Stimulated activated CD8-positive, alpha-beta memory T cell treated with anti-CD3 and anti-CD28 coated beads, Interleukin-15, amount 100 ng/mL, for 24 hours (primary cell): ENCODE results near the gene GATA5.

ENCODE experiments used
- DNase-seq: peaks from one replicate; pipeline ENCODE4 v3.0.0-alpha.2; 2020; ENCODE audit warnings: low read depth

Gene GATA5

DNA sequence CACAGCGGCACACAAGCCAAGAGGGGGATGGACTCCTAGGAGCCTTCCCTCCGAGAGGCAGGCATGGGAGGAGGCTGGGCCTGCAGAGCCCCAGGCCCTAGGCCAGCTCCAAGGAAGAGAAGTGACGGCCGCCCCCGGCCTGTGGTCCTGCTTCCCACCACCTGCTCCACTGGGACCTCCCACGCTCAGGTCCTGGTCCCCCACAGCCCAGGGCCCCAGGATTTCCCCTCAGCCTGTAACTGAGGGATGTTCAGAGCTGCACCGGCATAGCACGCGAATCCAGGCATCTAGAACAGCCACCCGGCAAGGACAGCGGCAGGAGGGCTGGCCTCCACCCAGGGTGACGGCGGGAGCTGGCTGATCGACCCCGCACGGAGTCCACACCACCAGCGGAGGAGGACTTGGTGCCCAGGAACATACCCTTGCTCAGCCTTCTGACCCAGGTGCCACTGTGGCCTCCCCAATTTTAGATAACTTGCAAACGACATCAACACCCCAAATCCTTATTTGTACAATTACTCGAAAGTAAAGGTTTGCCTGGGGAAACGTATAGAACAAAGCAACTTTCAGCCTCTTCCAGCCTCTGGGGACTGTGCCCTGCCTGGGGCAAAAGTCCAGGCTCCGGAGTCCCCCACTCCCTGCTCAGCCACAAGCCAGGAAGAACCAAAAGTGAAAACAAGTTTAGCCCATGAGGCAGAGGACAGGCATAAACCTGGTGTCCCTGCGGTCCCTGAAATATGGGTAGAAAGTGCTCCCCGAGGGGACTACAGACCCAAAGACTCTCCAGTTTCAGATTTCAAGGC is 3.5 kb downstream of the GATA5 start:
- no peak for DNase-seq

DNA sequence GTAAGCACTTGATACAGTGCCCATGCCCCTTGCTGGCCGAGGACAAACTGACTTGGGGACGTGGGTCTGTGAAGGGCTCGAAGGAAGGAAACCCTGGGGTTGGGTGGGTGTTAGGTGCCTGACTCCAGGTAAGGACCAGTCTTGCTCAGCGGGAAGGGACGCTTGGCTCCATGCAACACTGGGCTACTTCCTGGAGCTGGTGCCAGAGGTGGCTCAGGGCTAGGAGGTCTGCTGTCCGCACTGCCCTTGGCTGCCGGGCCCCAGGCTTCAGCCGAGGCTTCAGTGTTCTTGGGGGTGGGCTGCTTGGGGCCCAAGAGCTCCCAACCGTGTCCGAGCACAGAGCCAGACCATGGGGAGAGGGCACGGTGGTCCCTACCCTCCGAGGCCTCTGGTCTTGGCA is 5.3 kb downstream of the GATA5 start:
- no peak for DNase-seq

DNA sequence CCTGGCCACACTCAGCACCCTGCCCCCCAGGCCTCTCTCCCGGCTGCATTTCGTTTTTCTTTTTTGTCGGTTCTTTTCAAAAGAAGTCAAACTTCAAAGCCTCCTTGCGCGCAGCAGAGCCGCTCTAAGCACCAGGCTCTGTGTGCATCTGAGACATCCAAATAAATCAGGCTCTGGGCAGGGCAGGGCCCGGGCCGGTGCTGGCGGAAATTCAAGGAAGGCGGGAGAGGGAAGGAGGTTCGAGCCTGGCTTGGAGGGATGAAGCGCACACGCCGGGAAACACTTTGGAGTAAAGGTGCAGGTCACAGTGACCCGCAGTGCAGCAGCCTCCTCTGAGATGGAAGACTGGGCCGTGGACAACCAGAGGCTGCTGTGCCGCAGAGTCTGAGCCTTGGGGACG is 5.8 kb downstream of the GATA5 start:
- no peak for DNase-seq

DNA sequence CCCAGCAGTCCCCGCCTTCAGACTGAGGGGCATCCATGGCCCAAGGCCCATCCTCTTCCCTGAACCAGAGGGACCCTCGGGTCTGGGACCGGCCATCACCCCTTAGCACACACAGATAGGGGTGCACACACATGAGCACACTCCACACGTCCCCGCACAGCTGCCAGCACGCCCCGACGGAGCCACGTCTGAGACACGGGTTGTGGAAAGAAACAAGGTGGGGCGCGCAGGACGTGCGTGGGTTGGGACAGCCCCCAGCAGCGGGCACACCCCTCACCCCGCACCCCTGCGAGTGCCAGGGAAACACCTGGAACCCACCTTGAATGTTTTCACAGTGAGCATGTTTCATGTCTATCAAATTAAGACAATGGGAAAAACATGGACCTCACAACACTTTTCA is 6.4 kb downstream of the GATA5 start:
- DNase-seq: no peak

DNA sequence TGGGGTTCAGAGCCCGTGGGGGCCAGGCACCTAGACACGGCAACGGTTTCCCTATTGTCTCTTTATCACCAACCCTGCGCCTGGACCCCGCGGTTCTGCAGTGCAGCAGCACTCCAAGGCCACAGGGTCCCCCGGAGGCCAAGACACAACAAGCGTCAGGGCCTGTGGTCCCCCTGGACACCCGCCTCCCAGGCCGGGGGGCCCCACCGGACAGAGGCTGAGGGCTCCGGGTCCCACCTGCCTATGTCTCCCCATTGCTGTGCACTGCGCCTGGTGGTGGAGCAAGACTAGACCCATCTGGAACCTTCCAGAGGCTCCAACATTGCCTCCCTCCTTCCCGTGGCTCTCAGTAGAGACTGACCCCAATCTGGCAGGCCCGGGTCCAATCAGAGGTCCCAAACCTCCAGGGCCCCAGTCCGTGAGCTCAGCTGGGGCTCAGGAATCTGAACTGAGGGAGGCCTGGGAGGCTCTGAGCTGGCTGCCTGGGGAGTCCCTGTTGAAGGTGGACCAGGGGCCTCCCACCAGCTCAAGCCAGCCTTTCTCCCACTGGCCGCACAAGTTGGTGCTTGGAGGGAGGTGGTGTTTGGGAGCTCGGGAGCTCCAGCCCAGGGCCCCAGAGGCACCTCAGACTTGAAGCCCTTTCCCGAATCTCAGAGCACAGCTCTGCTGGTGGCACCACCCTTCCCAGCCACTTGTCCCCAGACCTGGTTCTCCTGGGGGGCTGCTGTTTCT is 8.8 kb downstream of the GATA5 start:
- DNase-seq: no peak

DNA sequence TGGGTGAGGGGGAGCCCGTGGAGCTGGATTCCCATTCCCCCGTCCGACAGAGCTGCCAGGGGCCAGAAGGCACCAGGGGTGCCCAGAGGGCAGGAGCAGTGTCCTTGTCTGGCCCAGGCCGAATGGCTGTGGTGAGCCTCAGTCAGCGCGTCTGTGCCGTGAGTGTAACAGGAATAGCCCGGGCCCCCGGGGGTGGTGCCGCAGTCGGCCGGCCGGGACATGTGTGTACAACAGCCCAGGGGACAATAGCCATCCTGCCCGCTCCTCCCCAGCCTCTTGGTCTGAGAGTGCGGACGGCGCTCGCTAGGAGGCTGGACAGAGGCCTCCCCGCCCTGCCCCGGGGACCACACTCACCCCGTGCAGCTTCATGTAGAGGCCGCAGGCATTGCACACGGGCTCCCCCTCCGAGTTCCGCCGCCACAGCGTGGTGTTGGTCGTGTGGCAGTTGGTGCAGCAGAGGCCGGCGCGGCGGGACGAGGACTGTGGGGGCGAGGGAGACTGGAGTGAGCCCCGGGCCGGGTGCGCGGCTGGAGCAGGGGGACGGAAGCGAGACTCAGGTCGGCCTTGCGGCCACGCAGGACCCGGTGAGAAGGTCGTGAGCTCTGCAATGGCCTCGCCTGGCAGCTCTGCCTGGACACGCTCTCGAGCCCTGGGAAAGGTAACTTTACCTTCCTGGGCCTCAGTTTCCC is 9.6 kb downstream of the GATA5 start:
- no peak for DNase-seq

DNA sequence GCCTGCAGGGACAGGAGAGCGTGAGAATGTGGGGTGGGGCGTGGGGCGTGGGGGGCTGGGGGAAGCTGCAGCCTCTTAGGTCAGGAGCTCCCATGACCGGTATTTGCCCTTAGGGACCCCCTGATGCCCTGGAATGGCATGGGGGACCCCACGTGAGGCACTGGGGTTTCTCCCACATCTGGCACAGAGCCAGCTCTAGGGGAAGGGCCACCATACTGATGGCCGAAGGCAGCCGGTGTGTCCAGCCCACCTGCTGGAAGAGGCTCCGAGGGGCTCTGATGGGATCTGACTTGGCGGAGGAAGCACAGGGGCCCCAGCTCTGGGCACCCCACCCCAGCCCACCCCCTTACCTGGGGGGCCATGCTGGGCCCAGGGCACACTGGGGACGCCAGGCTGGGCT is 10.8 kb downstream of the GATA5 start:
- no peak for DNase-seq

DNA sequence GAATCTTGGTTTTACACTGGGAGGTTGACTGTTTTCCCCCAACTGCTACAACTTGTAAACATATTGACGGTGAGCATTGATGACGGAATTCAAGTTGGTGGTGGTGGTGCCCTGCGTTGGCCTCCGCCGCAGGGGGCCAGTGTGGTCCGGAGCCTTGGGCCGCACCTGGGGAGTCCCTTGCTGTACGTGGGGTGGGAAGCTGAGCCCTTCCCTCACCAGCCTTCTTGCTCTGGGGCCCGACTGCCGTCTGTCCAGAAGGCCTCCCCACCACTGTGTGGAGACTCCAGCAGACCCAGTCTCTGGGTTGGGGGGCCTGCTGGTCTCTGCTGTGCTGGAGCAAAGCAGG is 11.4 kb downstream of the GATA5 start:
- DNase-seq: no peak

DNA sequence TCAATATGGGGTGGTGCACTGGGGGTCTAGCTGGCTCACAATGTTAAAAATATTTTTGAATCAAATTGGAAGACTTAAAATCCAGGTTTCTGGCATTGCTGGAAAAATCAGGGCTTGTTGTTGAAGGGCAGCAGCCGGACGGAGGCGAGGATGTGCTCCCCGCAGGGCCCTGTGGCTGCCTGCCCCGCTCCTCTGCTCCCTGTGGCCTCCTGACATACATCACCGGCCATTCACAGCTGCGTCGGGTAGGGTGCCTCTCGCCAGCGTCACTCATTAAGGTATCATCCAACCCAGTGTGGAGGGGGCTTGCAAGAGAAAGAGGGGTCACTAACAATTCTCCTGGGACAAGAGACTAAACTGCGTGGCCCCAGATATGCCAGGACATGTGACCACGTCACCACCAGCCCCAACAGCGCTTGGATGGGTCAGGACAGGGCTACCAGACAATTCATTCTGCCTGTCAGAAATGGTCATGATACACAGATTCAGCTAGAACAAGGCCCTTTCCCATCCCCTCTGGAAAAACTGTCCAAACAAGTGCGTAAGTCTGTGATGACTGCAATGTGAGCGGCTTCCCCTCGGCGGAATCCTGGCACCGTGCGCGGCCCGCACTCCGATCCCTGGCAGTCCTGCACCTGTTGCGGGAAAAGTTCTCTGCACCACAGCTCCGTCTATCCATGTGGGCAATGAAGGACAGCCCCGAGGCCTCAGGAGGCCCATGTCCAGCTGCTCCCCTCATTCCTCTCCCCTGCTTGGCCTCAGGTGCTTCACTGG is 12.0 kb downstream of the GATA5 start:
- DNase-seq: no peak

DNA sequence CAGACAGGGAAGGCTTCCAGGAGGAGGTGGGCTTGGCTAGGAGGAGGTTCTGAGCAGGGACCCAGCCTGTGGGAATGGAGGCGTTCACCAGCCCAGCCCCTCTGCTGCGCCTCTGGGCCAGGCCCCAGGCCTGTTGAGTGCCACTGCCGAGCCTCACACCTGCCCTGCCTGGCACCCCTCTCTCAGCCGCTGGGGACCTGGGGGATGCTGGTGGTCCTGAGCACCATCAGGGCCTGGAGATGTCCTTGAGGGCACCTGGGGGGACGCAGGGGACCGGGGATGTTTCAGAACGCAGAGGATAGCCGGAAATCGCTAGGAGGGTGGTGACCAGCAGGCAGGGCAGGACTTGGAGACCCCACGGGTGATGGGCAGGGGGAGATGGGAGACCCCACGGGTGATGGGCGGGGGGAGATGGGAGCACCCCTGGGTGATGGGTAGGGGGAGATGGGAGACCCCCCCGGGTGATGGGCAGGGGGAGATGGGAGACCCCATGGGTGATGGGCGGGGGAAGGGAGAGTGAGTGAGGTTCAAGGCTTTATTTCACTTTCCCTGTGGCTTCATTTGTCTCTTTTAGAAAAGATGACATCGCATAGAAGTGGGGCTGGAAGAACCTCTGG is 12.7 kb downstream of the GATA5 start:
- no peak for DNase-seq

DNA sequence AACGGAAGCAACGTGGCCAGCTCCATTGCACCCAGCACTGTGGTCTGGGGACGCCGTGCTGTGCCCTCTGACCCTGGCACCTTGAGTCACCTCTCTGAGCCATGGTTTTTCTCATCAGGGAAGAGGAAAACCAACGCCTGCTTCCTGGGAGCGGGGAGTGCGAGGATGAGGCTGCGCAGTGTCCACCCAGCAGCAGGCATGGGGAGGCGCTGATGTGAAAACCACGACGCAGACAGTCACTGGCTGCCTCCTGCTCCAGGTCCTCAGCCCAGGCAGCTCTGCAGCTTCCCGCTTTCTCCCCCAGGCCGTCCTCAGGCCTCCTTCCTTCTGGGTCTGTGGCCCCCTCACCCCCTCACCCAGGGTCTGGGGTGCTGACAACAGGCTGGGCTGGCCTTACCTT is 14.0 kb downstream of the GATA5 start:
- DNase-seq: no peak

DNA sequence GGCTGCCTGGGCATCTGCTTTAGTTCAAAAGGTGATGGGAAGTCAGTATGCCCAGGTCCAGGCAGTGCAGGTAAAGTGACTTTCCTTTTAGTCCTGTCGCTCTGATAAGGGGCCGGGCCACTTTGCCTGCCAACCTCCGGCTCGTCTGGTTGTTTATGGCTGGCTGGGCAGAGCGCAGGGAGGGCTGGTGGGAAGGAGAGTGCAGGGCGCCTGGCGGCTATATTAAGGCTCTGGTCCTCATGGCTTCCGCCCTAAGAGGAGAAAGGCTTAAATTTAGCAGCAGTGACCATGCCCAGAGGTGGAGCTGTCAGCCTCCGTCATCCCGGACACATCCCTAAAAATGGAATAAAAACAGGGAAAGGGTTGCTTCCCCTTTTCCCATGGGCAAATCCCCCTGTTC is 14.6 kb downstream of the GATA5 start:
- DNase-seq: no peak

DNA sequence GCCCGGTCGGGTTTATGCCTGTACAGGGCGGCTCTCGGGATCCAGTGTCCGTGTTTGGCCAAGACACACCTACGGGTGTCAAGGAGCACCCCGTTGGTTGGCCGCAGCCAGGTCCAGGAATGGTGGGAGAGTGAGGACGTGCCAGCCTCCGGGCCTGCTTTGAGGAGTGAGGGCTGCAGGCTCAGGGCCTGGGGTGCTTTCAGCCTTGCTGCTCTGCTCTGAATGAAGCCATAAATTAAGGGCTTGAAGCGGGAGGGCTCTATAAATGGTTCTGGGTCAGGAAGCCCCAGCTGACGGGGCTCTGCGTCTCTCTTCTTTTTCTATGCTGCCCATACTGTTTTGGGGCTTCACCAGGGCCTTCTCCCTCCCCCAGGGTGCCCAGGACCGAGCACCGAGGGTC is 15.1 kb downstream of the GATA5 start:
- DNase-seq: no peak

DNA sequence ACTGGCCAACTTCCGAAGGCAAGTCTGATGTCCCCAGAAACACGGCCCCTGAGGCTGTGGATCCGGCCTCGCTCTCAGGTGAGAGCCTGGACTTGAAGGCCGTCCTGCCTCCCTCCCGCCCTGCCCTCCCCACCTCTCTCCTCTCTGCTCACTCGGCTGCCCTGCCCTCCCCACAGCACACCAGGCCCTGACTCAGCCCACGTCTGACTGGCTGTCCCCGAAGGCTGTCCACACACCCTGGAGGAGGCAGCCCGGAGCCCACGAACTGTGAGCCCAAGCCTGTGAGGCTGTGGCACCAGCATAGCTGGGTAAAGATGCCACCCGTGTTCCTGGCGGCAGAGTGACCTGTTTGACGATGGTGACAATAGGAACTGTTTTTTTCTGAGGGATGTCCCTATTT is 16.3 kb downstream of the GATA5 start:
- DNase-seq: no peak

DNA sequence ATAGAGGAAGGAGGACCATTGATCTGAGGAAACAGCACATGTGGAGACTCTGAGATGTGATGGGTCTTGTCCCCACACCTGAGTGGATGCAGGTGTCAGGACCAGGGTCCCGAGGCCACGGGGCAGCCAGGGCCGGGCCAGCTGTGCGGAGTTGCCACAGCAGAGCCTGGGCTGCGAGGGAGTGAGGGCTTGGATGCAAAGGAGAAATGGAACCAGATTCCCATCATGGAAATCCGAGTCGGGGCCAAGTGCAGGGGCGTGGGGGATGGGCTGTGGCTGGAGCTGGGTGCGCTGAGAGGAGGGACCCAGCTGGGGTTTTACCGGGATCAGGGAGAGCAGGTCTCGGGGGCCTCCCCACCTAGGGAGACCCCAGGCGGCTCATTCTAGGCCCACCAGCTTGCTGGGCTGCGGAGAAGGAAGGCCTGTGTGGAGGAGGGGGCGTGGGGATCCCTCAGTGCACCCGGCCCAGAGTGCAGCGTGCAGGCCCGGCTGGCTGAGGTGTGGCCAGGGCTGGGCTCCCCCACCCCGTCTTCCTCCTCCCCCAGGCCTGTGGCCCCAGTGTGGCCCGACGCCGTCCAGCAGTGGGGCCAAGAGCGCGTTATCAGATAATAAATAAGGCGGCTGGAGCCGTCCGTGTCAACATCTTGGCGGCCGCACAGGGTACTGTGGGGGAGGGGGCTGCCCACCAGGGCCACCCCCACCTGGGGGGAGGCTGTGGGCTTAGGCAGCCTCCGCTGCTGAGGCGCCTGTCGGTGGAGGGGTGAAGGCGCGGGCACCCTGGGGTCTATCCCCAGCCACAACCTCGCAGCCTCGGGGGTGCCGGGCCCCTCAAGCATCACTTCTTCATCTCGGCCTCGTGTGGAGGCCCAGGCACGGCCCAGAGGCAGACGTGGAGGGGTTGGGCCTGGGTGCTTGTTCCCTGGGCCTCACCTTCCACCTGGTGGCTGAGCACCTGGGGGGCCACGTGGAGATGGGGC is 17.2 kb downstream of the GATA5 start:
- DNase-seq: no peak

DNA sequence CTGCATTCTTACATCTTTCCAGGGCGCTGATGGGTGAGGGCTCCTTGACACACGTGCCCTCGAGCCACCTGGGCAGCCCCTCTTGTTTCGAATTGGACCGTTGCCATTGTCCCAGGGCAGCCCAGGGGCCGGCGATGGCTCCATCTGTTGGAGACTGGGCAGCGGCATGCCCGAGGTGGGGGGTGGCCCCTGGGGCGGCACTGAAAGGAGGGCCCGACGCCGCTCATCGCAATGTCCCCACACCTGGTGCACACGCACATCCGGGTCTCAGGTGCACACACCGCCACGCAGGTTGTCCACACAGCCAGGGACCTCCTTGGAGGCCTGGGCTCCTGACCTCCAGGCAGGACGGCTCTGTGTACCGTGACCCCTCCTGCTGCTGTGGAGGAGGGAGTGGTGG is 18.0 kb downstream of the GATA5 start:
- no peak for DNase-seq

DNA sequence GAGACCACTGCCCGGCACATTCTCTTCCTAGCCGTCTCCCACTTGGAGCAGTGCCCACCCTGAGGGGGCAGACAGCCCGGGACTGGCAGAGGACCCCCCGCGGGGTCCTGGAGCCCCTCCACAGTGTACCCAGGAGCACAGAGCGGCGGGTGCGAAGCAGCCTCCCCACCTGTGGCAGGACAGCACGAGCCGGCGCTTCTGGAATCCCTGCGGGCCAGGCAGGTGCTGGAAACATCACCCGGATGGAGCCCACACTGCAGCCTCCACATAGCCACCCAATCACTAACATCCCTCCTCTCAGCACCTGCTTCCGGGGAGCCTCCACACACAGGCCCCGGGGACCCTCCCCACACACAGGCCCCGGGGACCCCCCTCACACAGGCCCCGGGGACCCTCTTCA is 18.7 kb downstream of the GATA5 start:
- no peak for DNase-seq

DNA sequence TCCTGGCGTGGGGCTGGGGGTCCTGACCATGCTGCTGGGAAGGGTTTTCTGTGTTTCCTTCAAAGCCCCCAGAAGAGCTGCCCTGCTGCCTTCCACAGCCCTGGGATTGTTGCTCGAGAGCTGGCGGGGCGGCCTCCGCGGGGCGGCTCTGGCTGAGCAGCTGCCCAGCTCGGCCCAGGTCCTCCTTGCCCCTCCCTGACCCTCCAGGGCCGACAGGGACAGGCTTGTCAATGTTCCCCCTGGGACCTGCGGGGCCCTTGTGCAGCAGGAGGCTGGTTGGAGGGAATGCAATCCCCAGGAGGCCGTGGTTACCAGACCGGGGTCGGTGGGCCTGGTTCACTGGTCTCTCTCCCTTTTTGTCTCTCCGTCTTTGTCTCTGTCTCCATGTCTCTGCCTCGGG is 19.9 kb downstream of the GATA5 start:
- no peak for DNase-seq

DNA sequence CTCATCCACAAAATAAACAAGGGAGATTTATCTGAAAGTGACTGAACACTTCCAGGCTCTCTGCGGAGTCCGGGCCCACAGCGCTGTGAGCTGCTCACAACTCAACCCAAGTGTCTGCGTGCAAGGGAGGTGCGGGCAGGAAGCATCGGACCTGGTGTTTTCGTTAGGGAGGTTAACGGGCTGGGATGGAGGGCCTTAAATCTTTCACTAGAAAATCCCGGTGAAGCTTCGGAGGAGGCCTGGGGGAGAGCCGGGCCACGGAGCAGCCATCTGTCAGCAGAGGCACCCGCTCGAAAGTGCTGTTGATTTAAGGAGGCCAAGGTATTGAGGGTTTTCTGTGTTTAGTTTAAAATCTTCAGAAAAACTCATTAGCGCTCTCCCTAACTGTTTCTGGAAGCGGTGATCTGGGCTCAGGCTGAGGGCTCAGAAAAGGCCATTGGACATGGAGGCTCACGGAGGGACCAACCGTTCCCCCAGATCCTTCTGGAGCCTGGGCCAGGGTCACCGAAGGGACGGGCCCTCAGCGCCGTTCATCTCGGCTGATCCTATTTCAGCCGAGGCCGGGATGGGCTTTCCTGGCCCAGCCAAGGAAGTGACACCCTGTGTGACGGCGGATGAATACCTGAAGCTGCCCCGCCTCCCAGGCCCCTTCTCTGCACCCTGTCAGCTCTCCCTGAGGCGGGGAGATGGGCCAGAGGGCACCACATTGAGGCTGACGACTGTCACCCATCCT is 20.7 kb downstream of the GATA5 start:
- no peak for DNase-seq

DNA sequence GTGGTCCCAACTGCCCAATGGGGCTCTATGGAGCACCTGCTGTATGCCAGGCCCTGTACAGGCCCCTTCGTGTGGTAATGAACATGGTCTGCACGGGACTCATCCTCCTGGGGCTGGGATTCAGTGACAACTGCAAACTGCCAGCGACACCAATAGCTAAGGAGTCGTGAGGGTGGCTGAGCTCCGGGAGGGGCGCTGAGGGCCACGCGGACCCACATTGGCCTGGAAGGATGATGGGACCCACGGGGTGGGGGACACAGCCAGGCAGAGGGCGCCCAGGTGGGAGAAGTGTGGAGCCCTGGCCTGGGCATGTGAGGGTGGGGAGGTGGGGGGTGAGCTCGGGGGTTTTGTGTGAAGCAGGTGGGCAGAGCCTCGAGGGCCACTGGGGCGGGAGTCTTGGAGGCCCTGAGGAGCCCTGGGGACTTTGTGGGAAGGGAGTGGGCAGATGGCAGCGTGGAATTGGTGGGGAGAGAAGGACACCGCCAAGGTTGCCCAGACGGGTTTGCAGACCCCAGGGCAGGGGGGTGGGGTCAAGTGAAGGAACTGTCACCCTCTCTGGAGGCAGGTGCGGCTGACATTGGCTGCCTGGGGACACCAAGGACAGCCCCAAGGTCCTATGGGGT is 22.5 kb downstream of the GATA5 start:
- no peak for DNase-seq
